Caco-2 (cell line): ENCODE results near the gene RUNX2. TPM values are rescaled to one million over a fixed set of nuclear protein-coding genes. Genes with fewer than 3 reads are reported as not detected.

Experiments used
- BruUV-seq: library from RNA; stranded (reverse); fragments of 400-500 nt; replicated peaks from 2 replicates; lab custom pipeline; 2021; lab: Mats Ljungman, UMichigan
- CTCF ChIA-PET: fragments of 300-600 bp; sonication (Branson Sonifier 250); formaldehyde crosslinking; loops from one replicate; lab custom pipeline; 2022; ENCODE audit warnings: antibody characterized with exemption; lab: Charles Lee
- POLR2A ChIA-PET: fragments of 300-600 bp; sonication (Branson Sonifier 250); formaldehyde crosslinking; loops from one replicate; lab custom pipeline; 2022; ENCODE audit warnings: antibody characterized with exemption; lab: Charles Lee
- DNase-seq, 2 experiments: peaks; one replicate each; pipeline versions ENCODE4 v3.0.0 to v3.0.0-alpha.2; 2020 to 2022
- H3K27me3 ChIP-seq: replicated peaks from 2 replicates; pipeline ENCODE4 v1.6.0; 2011; ENCODE audit warnings: low read length; ENCODE audit not compliant: control insufficient read depth, insufficient read depth
- H3K36me3 ChIP-seq: 2 replicates; pipeline ENCODE4 v1.5.1; 2011; ENCODE audit warnings: low read length; ENCODE audit not compliant: control insufficient read depth, insufficient read depth
- H3K4me1 ChIP-seq: fragments of 250-450 bp; sonication (Bioruptor Pico); 2 replicates; pipeline ENCODE4 v1.5.1; 2020; ENCODE audit warnings: mild to moderate bottlenecking
- H3K4me3 ChIP-seq: 2 replicates; pipeline ENCODE4 v1.5.1; 2011; ENCODE audit warnings: low read depth, mild to moderate bottlenecking, control low read depth, low read length
- H3K9me3 ChIP-seq: fragments of 250-450 bp; sonication (Bioruptor Pico); 2 replicates; pipeline ENCODE4 v1.5.1; 2020; ENCODE audit warnings: mild to moderate bottlenecking, moderate library complexity
- H3K27ac Mint-ChIP-seq: one replicate; pipeline ENCODE4 v1.8.0; 2022; ENCODE audit warnings: mixed read lengths; ENCODE audit not compliant: unreplicated experiment
- H3K27me3 Mint-ChIP-seq: one replicate; pipeline ENCODE4 v1.8.0; 2022; ENCODE audit warnings: mixed read lengths; ENCODE audit not compliant: insufficient read depth, unreplicated experiment
- H3K36me3 Mint-ChIP-seq: one replicate; pipeline ENCODE4 v1.8.0; 2022; ENCODE audit warnings: mild to moderate bottlenecking, mixed read lengths; ENCODE audit not compliant: insufficient read depth, unreplicated experiment
- H3K4me1 Mint-ChIP-seq: one replicate; pipeline ENCODE4 v1.8.0; 2022; ENCODE audit warnings: low read depth, mixed read lengths; ENCODE audit not compliant: unreplicated experiment
- H3K4me3 Mint-ChIP-seq: one replicate; pipeline ENCODE4 v1.8.0; 2022; ENCODE audit warnings: mild to moderate bottlenecking, moderate library complexity, mixed read lengths; ENCODE audit not compliant: unreplicated experiment
- H3K9me3 Mint-ChIP-seq: one replicate; pipeline ENCODE4 v1.8.0; 2022; ENCODE audit warnings: mixed read lengths; ENCODE audit not compliant: unreplicated experiment
- CTCF ChIP-seq, 2 experiments: fragments of 200-600 bp in 1 of 2; IDR thresholded peaks; 1 replicate in 1 of 2; 2 replicates in 1 of 2; pipeline versions ENCODE4 v1.5.1 to v1.8.0; 2011 to 2022; ENCODE audit warnings: antibody characterized with exemption in 1 of 2, control low read depth in 1 of 2, inconsistent platforms in 1 of 2, low read depth in 1 of 2, low read length in 1 of 2, mild to moderate bottlenecking in 1 of 2, moderate library complexity in 1 of 2; ENCODE audit not compliant: insufficient read depth in 1 of 2, severe bottlenecking in 1 of 2, unreplicated experiment in 1 of 2
- intact Hi-C: fragments of 100-400 bp; cut with micrococcal nuclease; formaldehyde crosslinking; loops from one replicate; pipeline ENCODE4 v1.10.0; 2022; ENCODE audit not compliant: unreplicated experiment
- total RNA-seq: library from RNA; stranded (reverse); gene quantifications from 2 replicates; pipeline ENCODE4 v1.2.3, GENCODE V29; 2022

RUNX2 gene
- total RNA-seq, 1 experiment from 2014 or later = not detected

GRCh38 chr6:45599053-45599452 is 270.9 kb downstream of the RUNX2 start:
- H3K4me1 Mint-ChIP-seq = no peaks in the 10 kb centered on the region
- CTCF ChIA-PET = no interaction called here
- no peaks in the 10 kb centered on the region for H3K27me3 ChIP-seq

GRCh38 chr6:45605971-45606370 is 277.8 kb downstream of the RUNX2 start:
- Mint-ChIP-seq H3K4me3 (no peak overlapping the region), H3K36me3 (no peaks in the 10 kb centered on the region), H3K27ac (no peak overlapping the region), H3K27me3 (peaks cover 3% of the 10 kb centered on the region), H3K4me1 (no peaks in the 10 kb centered on the region), H3K9me3 (peaks cover 22% of the 10 kb centered on the region)
- intact Hi-C loops = no loop called here
- ChIA-PET POLR2A (no interaction called here), CTCF (no interaction called here)
- Histone ChIP-seq H3K4me1 (no peaks in the 10 kb centered on the region), H3K4me3 (no peak overlapping the region), H3K36me3 (no peaks in the 10 kb centered on the region), H3K27me3 (no peaks in the 10 kb centered on the region), H3K9me3 (0 out of 2 replicates have a peak, but pooled peaks cover under 1% of the 10 kb centered on the region)
- TF ChIP-seq CTCF (IDR thresholded peaks at IDR 0.05; ENCODE audit: insufficient read depth in 1 of 2, low read depth in 1 of 2, low read length in 1 of 2, severe bottlenecking in 1 of 2, unreplicated experiment in 1 of 2) = no peak
- BruUV-seq = no TSS peak
- no peak for DNase-seq

More at GRCh38 chr6:45599053-45599452, 270.9 kb downstream of the RUNX2 start:
- DNase-seq = no peak
- Mint-ChIP-seq H3K27me3 (peaks cover 3% of the 10 kb centered on the region), H3K36me3 (no peaks in the 10 kb centered on the region), H3K27ac (no peak overlapping the region), H3K9me3 (peaks cover 27% of the 10 kb centered on the region), H3K4me3 (no peak overlapping the region)
- POLR2A ChIA-PET = no interaction called here
- TF ChIP-seq CTCF (IDR thresholded peaks at IDR 0.05; ENCODE audit: insufficient read depth in 1 of 2, low read depth in 1 of 2, low read length in 1 of 2, severe bottlenecking in 1 of 2, unreplicated experiment in 1 of 2) = no peak
- Histone ChIP-seq H3K9me3 (peaks cover 8% of the 10 kb centered on the region; the same call in 1 of the 2 replicates), H3K4me1 (no peaks in the 10 kb centered on the region), H3K4me3 (no peak overlapping the region), H3K36me3 (no peaks in the 10 kb centered on the region)
- BruUV-seq = no TSS peak
- intact Hi-C loops = no loop called here

- no peaks in the 10 kb centered on the region for H3K9me3 ChIP-seq
- no peak overlapping the region for H3K4me3 ChIP-seq
- BruUV-seq = no TSS peak
- no peak overlapping the region for H3K27ac Mint-ChIP-seq
- no peak for DNase-seq
- no peaks in the 10 kb centered on the region for H3K36me3 Mint-ChIP-seq
- ChIA-PET CTCF (no interaction called here), POLR2A (no interaction called here)
- H3K4me1 Mint-ChIP-seq = no peaks in the 10 kb centered on the region
- no peak for TF ChIP-seq CTCF (IDR thresholded peaks at IDR 0.05; ENCODE audit: insufficient read depth in 1 of 2, low read depth in 1 of 2, low read length in 1 of 2, severe bottlenecking in 1 of 2, unreplicated experiment in 1 of 2)
- H3K9me3 Mint-ChIP-seq = peaks cover 22% of the 10 kb centered on the region
- intact Hi-C loops = no loop called here
- H3K27me3 Mint-ChIP-seq = no peaks in the 10 kb centered on the region
- no peaks in the 10 kb centered on the region for H3K4me1 ChIP-seq
- H3K36me3 ChIP-seq = no peaks in the 10 kb centered on the region
- no peaks in the 10 kb centered on the region for H3K27me3 ChIP-seq
- no peak overlapping the region for H3K4me3 Mint-ChIP-seq
Observed at GRCh38 chr6:45606831-45607400, 278.8 kb downstream of the RUNX2 start.
